Activated CD8-positive, alpha-beta memory T cell treated with anti-CD3 and anti-CD28 coated beads for 4 hours (primary cell): ENCODE measurements around the gene ZNF587.
"Not testable (repeated sequence)": the region's sequence is repeated elsewhere in the genome, so short reads cannot be mapped to it uniquely, and the experiment has no call there.

Experiments used
- DNase-seq, 2 donors: peaks; one replicate each; pipeline ENCODE4 v3.0.0-alpha.2; 2020; ENCODE audit warnings: low read depth in 2 of 2

The ZNF587 gene

GRCh38 chr19:57849666-57850473, at the start of gene ZNF587:
Gene ZNF587, plus strand, starts transcription at chr19:57849859. Its CDS starts 180 bp downstream, at chr19:57850039.
- peak; percentile 63 to 73 for DNase-seq

GRCh38 chr19:57800696-57801095, 49.0 kb upstream of the ZNF587 start:
- DNase-seq, result no peak

GRCh38 chr19:57802269-57802668, 47.4 kb upstream of the ZNF587 start:
- DNase-seq, result no peak

- no peak for DNase-seq
Observed at GRCh38 chr19:57803265-57803593, 46.4 kb upstream of the ZNF587 start.

GRCh38 chr19:57803594-57804325, 45.9 kb upstream of the ZNF587 start:
- no peak for DNase-seq

- DNase-seq, result no peak
Observed at GRCh38 chr19:57807541-57807940, 42.1 kb upstream of the ZNF587 start.

- DNase-seq, result not testable (repeated sequence)
Observed at GRCh38 chr19:57810410-57811295, 39.0 kb upstream of the ZNF587 start.

GRCh38 chr19:57812226-57812625, 37.4 kb upstream of the ZNF587 start:
- DNase-seq, result no peak

GRCh38 chr19:57812975-57813820, 36.5 kb upstream of the ZNF587 start:
- DNase-seq, result not testable (repeated sequence)

GRCh38 chr19:57813919-57814504, 35.6 kb upstream of the ZNF587 start:
- DNase-seq, result no peak

- peak; percentile 46 to 53 for DNase-seq
Observed at GRCh38 chr19:57814505-57815246, 35.0 kb upstream of the ZNF587 start, which contains the start of gene ZNF552. Gene ZNF552, minus strand, starts transcription at chr19:57814913. Its CDS starts 170 bp downstream, at chr19:57814743.

GRCh38 chr19:57815247-57816075, 34.2 kb upstream of the ZNF587 start:
- DNase-seq, result no peak

- DNase-seq, result no peak
Observed at GRCh38 chr19:57816652-57817051, 33.0 kb upstream of the ZNF587 start.

- no peak for DNase-seq
Observed at GRCh38 chr19:57817976-57818375, 31.7 kb upstream of the ZNF587 start.

GRCh38 chr19:57818378-57818777, 31.3 kb upstream of the ZNF587 start:
- no peak for DNase-seq

GRCh38 chr19:57819475-57820148, 30.0 kb upstream of the ZNF587 start:
- peak; percentile 51 to 68 for DNase-seq

- DNase-seq, result no peak
Observed at GRCh38 chr19:57820599-57820998, 29.1 kb upstream of the ZNF587 start.

- not testable (repeated sequence) for DNase-seq
Observed at GRCh38 chr19:57821095-57821494, 28.6 kb upstream of the ZNF587 start.
